ENCODE measurements around the gene EXTL2. TPM values are rescaled to one million over a fixed set of nuclear protein-coding genes. Genes with fewer than 3 reads are reported as not detected.

The EXTL2 gene
- total and polyA plus RNA-seq, 2 experiments from 2014 or later: 45.3 to 45.4 TPM

- Histone ChIP-seq H3F3A (replicated peaks; ENCODE audit: low read depth) (no peaks in the 10 kb centered on the region), H4K20me1 (replicated peaks; ENCODE audit: insufficient read depth) (peaks cover 6% of the 10 kb centered on the region), H3K27ac (ENCODE audit: low read depth) (no peak overlapping the region), H3K4me1 (ENCODE audit: insufficient read depth) (no peaks in the 10 kb centered on the region), H3K79me2 (replicated peaks; ENCODE audit: insufficient read depth) (peaks cover 24% of the 10 kb centered on the region), H3K36me3 (ENCODE audit: insufficient read depth) (peaks cover 39% of the 10 kb centered on the region), H3K9me2 (ENCODE audit: insufficient read depth) (no peaks in the 10 kb centered on the region), H2AFZ (no peak overlapping the region), H3K4me3 (no peak overlapping the region), H3K27me3 (ENCODE audit: insufficient read depth) (no peaks in the 10 kb centered on the region), H3K4me2 (no peak overlapping the region)
- H3K27me3 Mint-ChIP-seq (ENCODE audit: insufficient read depth, low read depth, poor library complexity): peaks cover 2% of the 10 kb centered on the region
- no peaks in the 10 kb centered on the region for H3K4me1 Mint-ChIP-seq
- no peak for TF ChIP-seq POLR2AphosphoS5 (IDR thresholded peaks at IDR 0.05; ENCODE audit: low read depth)
- no peak for TF ChIP-seq STAT1 (IDR thresholded peaks at IDR 0.05; ENCODE audit: unreplicated experiment)
- no peak for TF ChIP-seq ZNF331 (CRISPR knock-in tag; IDR thresholded peaks at IDR 0.05; ENCODE audit: low read depth)
- no peak for TF ChIP-seq REST (IDR thresholded peaks at IDR 0.05; ENCODE audit: unreplicated experiment)
- TF ChIP-seq NANOG (IDR thresholded peaks at IDR 0.05; ENCODE audit: borderline replicate concordance): no peak
- no peak for TF ChIP-seq JUNB (IDR thresholded peaks at IDR 0.05; ENCODE audit: unreplicated experiment)
- TF ChIP-seq EZH2phosphoT487 (IDR thresholded peaks at IDR 0.05; ENCODE audit: unreplicated experiment): no peak
- no peak for TF ChIP-seq ZNF114 (CRISPR knock-in tag; IDR thresholded peaks at IDR 0.05)
- no peak overlapping the region for H3K4me3 Mint-ChIP-seq
- no peaks in the 10 kb centered on the region for H3K9me3 Mint-ChIP-seq
- ATAC-seq: no peak
- H3K27ac Mint-ChIP-seq: no peak overlapping the region
- DNase-seq (ENCODE audit: low spot score): no peak
- peaks cover 51% of the 10 kb centered on the region for H3K36me3 Mint-ChIP-seq (ENCODE audit: low read depth)
Measured at GRCh38 chr1:100909018-100909417, 14.4 kb upstream of the EXTL2 start.

DNA sequence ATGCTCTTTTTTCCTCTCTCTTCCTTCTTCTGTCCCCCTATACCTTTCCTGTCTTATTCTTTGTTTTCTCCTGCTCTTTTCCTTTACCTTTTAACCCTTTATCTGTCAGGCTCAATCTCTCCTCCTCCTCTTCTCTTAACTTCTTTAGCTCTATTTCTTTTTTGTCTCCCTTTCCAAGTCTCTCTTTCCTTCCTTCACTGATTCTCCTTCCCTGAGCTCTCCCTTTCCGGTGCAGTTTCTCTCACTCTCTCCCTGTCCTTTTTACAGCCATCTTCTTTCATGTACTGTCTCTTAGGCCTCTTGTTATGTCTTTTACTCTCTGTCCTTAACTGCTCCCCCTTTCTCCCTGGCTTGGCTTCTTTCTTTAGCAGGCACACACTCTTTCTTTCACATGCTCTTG is 13.2 kb upstream of the EXTL2 start:
- H2AFZ ChIP-seq: no peak overlapping the region
- no peaks in the 10 kb centered on the region for H3K4me1 ChIP-seq (ENCODE audit: insufficient read depth)
- Mint-ChIP-seq H3K4me1 (no peaks in the 10 kb centered on the region), H3K27me3 (ENCODE audit: insufficient read depth, low read depth, poor library complexity) (peaks cover 2% of the 10 kb centered on the region), H3K36me3 (ENCODE audit: low read depth) (peaks cover 44% of the 10 kb centered on the region), H3K9me3 (no peaks in the 10 kb centered on the region), H3K4me3 (no peak overlapping the region), H3K27ac (no peak overlapping the region)
- H3K4me2 ChIP-seq: no peak overlapping the region
- H3K27ac ChIP-seq (ENCODE audit: low read depth): no peak overlapping the region
- no peaks in the 10 kb centered on the region for H3K27me3 ChIP-seq (ENCODE audit: insufficient read depth)
- H3K4me3 ChIP-seq: no peak overlapping the region
- H4K20me1 ChIP-seq (replicated peaks; ENCODE audit: insufficient read depth): no peaks in the 10 kb centered on the region; the same call in 1 of the 2 replicates
- no peak for ATAC-seq
- no peaks in the 10 kb centered on the region for H3K9me2 ChIP-seq (ENCODE audit: insufficient read depth)
- peaks cover 29% of the 10 kb centered on the region for H3K36me3 ChIP-seq (ENCODE audit: insufficient read depth)
- no peaks in the 10 kb centered on the region for H3F3A ChIP-seq (replicated peaks; ENCODE audit: low read depth)
- peaks cover 32% of the 10 kb centered on the region for H3K79me2 ChIP-seq (replicated peaks; ENCODE audit: insufficient read depth)
- no peak for DNase-seq (ENCODE audit: low spot score)
- TF ChIP-seq REST (IDR thresholded peaks at IDR 0.05; ENCODE audit: unreplicated experiment) (no peak), ETS1 (IDR thresholded peaks at IDR 0.05) (no peak), ZNF331 (CRISPR knock-in tag; IDR thresholded peaks at IDR 0.05; ENCODE audit: low read depth) (no peak), CTCF (conservative IDR thresholded peaks at IDR 0.05; ENCODE audit: low read depth in 2 of 2) (no peak), STAT1 (IDR thresholded peaks at IDR 0.05; ENCODE audit: unreplicated experiment) (no peak)
